H1 (cell line): ENCODE data around the gene IDUA. TPM values are rescaled to one million over a fixed set of nuclear protein-coding genes. Genes with fewer than 3 reads are reported as not detected.

ENCODE experiments used
- CTCF ChIA-PET: fragments of 300-600 bp; sonication (Branson Sonifier 250); formaldehyde crosslinking; loops from one replicate; lab custom pipeline; 2021; ENCODE audit not compliant: partially characterized antibody; lab: Charles Lee
- POLR2A ChIA-PET: fragments of 300-600 bp; sonication (Branson Sonifier 250); formaldehyde crosslinking; loops from one replicate; lab custom pipeline; 2021; ENCODE audit warnings: inconsistent platforms; ENCODE audit not compliant: partially characterized antibody; lab: Charles Lee
- DNase-seq, 2 experiments: peaks; one replicate each; pipeline versions ENCODE4 v3.0.0 to v3.0.0-alpha.2; 2010 to 2022; ENCODE audit warnings: low spot score in 2 of 2, low read depth in 1 of 2, mixed read lengths in 1 of 2
- FAIRE-seq: peaks from 2 replicates; lab custom pipeline; 2011; peaks lifted over from hg19 to GRCh38; lab: Jason Lieb, UNC
- H2AFZ ChIP-seq: 2 replicates; pipeline ENCODE4 v1.8.1; 2012; ENCODE audit warnings: low read length, inconsistent platforms
- H2AK5ac ChIP-seq: 2 replicates; pipeline ENCODE4 v1.6.1; 2013; ENCODE audit warnings: low read depth, low read length
- H2BK120ac ChIP-seq: replicated peaks from 2 replicates; pipeline ENCODE3; 2013; ENCODE audit warnings: low read depth, low read length, inconsistent platforms
- H2BK12ac ChIP-seq: 2 replicates; pipeline ENCODE4 v1.6.1; 2013; ENCODE audit warnings: low read depth, low read length
- H2BK15ac ChIP-seq: 2 replicates; pipeline ENCODE4 v1.6.1; 2013; ENCODE audit warnings: low read length
- H2BK20ac ChIP-seq: 2 replicates; pipeline ENCODE4 v1.6.1; 2013; ENCODE audit warnings: low read length
- H2BK5ac ChIP-seq: 2 replicates; pipeline ENCODE4 v1.6.1; 2013; ENCODE audit warnings: low read depth, low read length
- H3K14ac ChIP-seq: 2 replicates; pipeline ENCODE4 v1.6.1; 2013; ENCODE audit warnings: inconsistent platforms; ENCODE audit not compliant: insufficient read length
- H3K18ac ChIP-seq: 2 replicates; pipeline ENCODE4 v1.6.1; 2013; ENCODE audit warnings: low read length; ENCODE audit errors: extremely low read depth
- H3K23ac ChIP-seq: 2 replicates; pipeline ENCODE4 v1.6.1; 2013; ENCODE audit warnings: inconsistent platforms; ENCODE audit not compliant: insufficient read length
- H3K23me2 ChIP-seq: 2 replicates; pipeline ENCODE4 v1.6.1; 2013; ENCODE audit warnings: low read depth, low read length
- H3K27ac ChIP-seq: 2 replicates; pipeline ENCODE4 v1.6.1; 2011; ENCODE audit warnings: low read depth, low read length, inconsistent platforms
- H3K27me3 ChIP-seq, 4 experiments: replicated peaks in 1 of 4; 1 replicate in 1 of 4; 2 replicates in 3 of 4; pipeline versions ENCODE4 v1.6.1 to v1.8.1; 2011 to 2013; ENCODE audit warnings: low read length in 3 of 4, mild to moderate bottlenecking in 3 of 4, inconsistent platforms in 2 of 4, mixed read lengths in 2 of 4, moderate library complexity in 1 of 4; ENCODE audit not compliant: control insufficient read depth in 3 of 4, insufficient read depth in 3 of 4; ENCODE audit errors: extremely low read depth in 1 of 4
- H3K36me3 ChIP-seq, 4 experiments: 2 replicates each; pipeline versions ENCODE4 v1.6.1 to v1.8.1; 2011 to 2013; ENCODE audit warnings: mild to moderate bottlenecking in 4 of 4, low read length in 3 of 4, moderate library complexity in 2 of 4, control low read depth in 1 of 4, inconsistent platforms in 1 of 4; ENCODE audit not compliant: insufficient read depth in 4 of 4, control insufficient read depth in 2 of 4
- H3K4ac ChIP-seq: replicated peaks from 2 replicates; pipeline ENCODE3; 2013; ENCODE audit warnings: low read length, low read depth, mixed read lengths, inconsistent platforms; ENCODE audit not compliant: insufficient read length
- H3K4me1 ChIP-seq, 4 experiments: replicated peaks in 1 of 4; 1 replicate in 1 of 4; 2 replicates in 3 of 4; pipeline versions ENCODE4 v1.6.1 to v1.8.1; 2011 to 2013; ENCODE audit warnings: low read length in 3 of 4, inconsistent platforms in 2 of 4, mixed read lengths in 1 of 4; ENCODE audit not compliant: insufficient read depth in 4 of 4, control insufficient read depth in 3 of 4
- H3K4me2 ChIP-seq, 2 experiments: 2 replicates each; pipeline versions ENCODE4 v1.6.1 to v1.8.1; 2011 to 2013; ENCODE audit warnings: low read depth in 2 of 2, low read length in 2 of 2, control low read depth in 1 of 2, inconsistent platforms in 1 of 2, mild to moderate bottlenecking in 1 of 2; ENCODE audit not compliant: insufficient read depth in 1 of 2
- H3K4me3 ChIP-seq, 4 experiments: fragments of 200-600, 300-600 bp in 1 of 4; sonication (generic), shearing (Covaris generic), sonication (Bioruptor Twin) in 1 of 4; 2 replicates each; pipeline versions ENCODE4 v1.5.1 to v1.8.1; 2011 to 2016; ENCODE audit warnings: low read length in 4 of 4, low read depth in 3 of 4, control low read depth in 2 of 4, inconsistent platforms in 2 of 4, mild to moderate bottlenecking in 2 of 4, mixed read lengths in 1 of 4, moderate library complexity in 1 of 4; ENCODE audit not compliant: insufficient read depth in 2 of 4; ENCODE audit errors: extremely low read depth in 1 of 4
- H3K56ac ChIP-seq: replicated peaks from 2 replicates; pipeline ENCODE3; 2013; ENCODE audit warnings: low read depth, mild to moderate bottlenecking, mixed read lengths, low read length, inconsistent platforms; ENCODE audit not compliant: insufficient read length
- H3K79me1 ChIP-seq: 2 replicates; pipeline ENCODE4 v1.6.1; 2013; ENCODE audit warnings: low read depth, low read length, control low read depth
- H3K79me2 ChIP-seq, 2 experiments: 2 replicates each; pipeline versions ENCODE4 v1.6.1 to v1.8.1; 2012 to 2013; ENCODE audit warnings: low read length in 2 of 2, mild to moderate bottlenecking in 2 of 2, inconsistent platforms in 1 of 2; ENCODE audit not compliant: insufficient read depth in 2 of 2, control insufficient read depth in 1 of 2
- H3K9ac ChIP-seq, 4 experiments: replicated peaks in 1 of 4; 1 replicate in 1 of 4; 2 replicates in 3 of 4; pipeline versions ENCODE4 v1.6.1 to v1.8.1; 2011 to 2013; ENCODE audit warnings: low read depth in 3 of 4, low read length in 3 of 4, control low read depth in 2 of 4, mild to moderate bottlenecking in 2 of 4, moderate library complexity in 2 of 4, inconsistent platforms in 1 of 4; ENCODE audit errors: extremely low read depth in 1 of 4
- H3K9me3 ChIP-seq, 2 experiments: 2 replicates each; pipeline versions ENCODE4 v1.6.1 to v1.8.1; 2012 to 2013; ENCODE audit warnings: mild to moderate bottlenecking in 2 of 2, moderate library complexity in 2 of 2, control low read depth in 1 of 2, inconsistent platforms in 1 of 2, low read depth in 1 of 2, low read length in 1 of 2, mixed read lengths in 1 of 2; ENCODE audit not compliant: insufficient read depth in 2 of 2
- H4K20me1 ChIP-seq, 2 experiments: replicated peaks in 1 of 2; 2 replicates each; pipeline versions ENCODE3 to v1.8.1; 2011 to 2013; ENCODE audit warnings: inconsistent platforms in 2 of 2, low read length in 2 of 2, mild to moderate bottlenecking in 1 of 2; ENCODE audit not compliant: insufficient read depth in 2 of 2, control insufficient read depth in 1 of 2
- H4K5ac ChIP-seq: 2 replicates; pipeline ENCODE4 v1.6.1; 2013; ENCODE audit warnings: low read length, low read depth, mixed read lengths, inconsistent platforms; ENCODE audit not compliant: insufficient read length
- H4K8ac ChIP-seq: 2 replicates; pipeline ENCODE4 v1.8.0; 2013; ENCODE audit warnings: mild to moderate bottlenecking, moderate library complexity, low read length, inconsistent platforms; ENCODE audit not compliant: insufficient read depth; ENCODE audit errors: extremely low read depth
- H4K91ac ChIP-seq: replicated peaks from 2 replicates; pipeline ENCODE3; 2013; ENCODE audit warnings: low read length, mixed read lengths, inconsistent platforms; ENCODE audit not compliant: insufficient read length
- BRCA1 ChIP-seq: IDR thresholded peaks from 2 replicates; pipeline ENCODE4 v1.6.1; 2012; ENCODE audit warnings: low read depth, low read length, improper control_type of control experiment
- EGR1 ChIP-seq: IDR thresholded peaks from 2 replicates; pipeline ENCODE4 v1.6.1; 2011; ENCODE audit warnings: low read depth, low read length, borderline replicate concordance
- MAX ChIP-seq: IDR thresholded peaks from 2 replicates; pipeline ENCODE4 v1.6.1; 2012; ENCODE audit warnings: inconsistent platforms
- NRF1 ChIP-seq: IDR thresholded peaks from 2 replicates; pipeline ENCODE4 v1.6.1; 2011; ENCODE audit warnings: mild to moderate bottlenecking, low read depth, low read length, improper control_type of control experiment
- RBBP5 ChIP-seq: IDR thresholded peaks from 2 replicates; pipeline ENCODE4 v1.7.1; 2012; ENCODE audit warnings: low read depth, mild to moderate bottlenecking, inconsistent platforms, low read length, moderate library complexity, borderline replicate concordance
- RXRA ChIP-seq: IDR thresholded peaks from 2 replicates; pipeline ENCODE4 v1.6.1; 2011; ENCODE audit warnings: low read depth, mild to moderate bottlenecking, low read length, moderate library complexity; ENCODE audit not compliant: insufficient read depth
- SAP30 ChIP-seq: fragments of 300-600 bp; sonication (generic); IDR thresholded peaks from 2 replicates; pipeline ENCODE4 v1.7.1; 2012; ENCODE audit warnings: low read length, moderate library complexity, mild to moderate bottlenecking, inconsistent platforms; ENCODE audit not compliant: insufficient read depth, insufficient replicate concordance
- SIN3A ChIP-seq, 2 experiments: IDR thresholded peaks in 1 of 2; conservative IDR thresholded peaks in 1 of 2; 2 replicates each; pipeline ENCODE4 v1.6.1; 2011 to 2012; ENCODE audit warnings: low read length in 2 of 2, improper control_type of control experiment in 1 of 2, low read depth in 1 of 2, mild to moderate bottlenecking in 1 of 2
- SIRT6 ChIP-seq: IDR thresholded peaks from one replicate; pipeline ENCODE4 v1.7.1; 2012; ENCODE audit warnings: low read length, inconsistent platforms
- SRF ChIP-seq: IDR thresholded peaks from 2 replicates; pipeline ENCODE4 v1.6.1; 2011; ENCODE audit warnings: mild to moderate bottlenecking, low read depth, low read length, moderate library complexity
- WGBS, 2 experiments: shearing (Covaris generic) in 1 of 2; methylation state at CpG; one replicate each; pipeline versions ENCODE4 v1.1.6 to v1.1.7; 2013 to 2015; ENCODE audit warnings: low lambda C conversion rate in 2 of 2, mixed read lengths in 2 of 2, inconsistent platforms in 1 of 2, low coverage in 1 of 2, missing lambda C conversion rate in 1 of 2; ENCODE audit not compliant: insufficient replicate concordance in 2 of 2, insufficient coverage in 1 of 2, insufficient read length in 1 of 2; ENCODE audit errors: extremely low coverage in 1 of 2, missing lambda C conversion rate in 1 of 2; 5-methylcytosine and 5-hydroxymethylcytosine counted together
- polyA plus RNA-seq, 7 experiments: library from polyadenylated mRNA; depleted of rRNA in 3 of 7; stranded (reverse) in 5 of 7; unstranded in 2 of 7; fragments of >200 nt in 5 of 7; fragments of 200-250 nt in 2 of 7; gene quantifications; 1 replicate in 5 of 7; 2 replicates in 1 of 7; 4 replicates in 1 of 7; pipeline versions ENCODE4 v1.2.1 to v1.2.3, GENCODE V29; 2011 to 2013; ENCODE audit warnings: missing spikeins in 2 of 7, mixed read lengths in 2 of 7
- total RNA-seq: library from RNA; stranded (reverse); fragmentation: NEBNext Ultra II Directional; extraction: Animal tissue kit (Norgen Biotek cat#: 25700); gene quantifications from 2 replicates; pipeline ENCODE4 v1.2.1, GENCODE V29; 2021

The IDUA gene
- total and polyA plus RNA-seq, 2 of the 8 experiments (the other 6 are each of a cell fraction or from before 2014, with no cell fraction given) = 2.8 to 4.8 TPM

GRCh38 chr4:1045193-1045594 is 58.4 kb downstream of the IDUA start:
- Histone ChIP-seq H3K23me2 (peaks cover 14% of the 10 kb centered on the region), H2BK15ac (peak overlapping the region; percentile 81; the same call in 1 of the 2 replicates), H3K79me2 (no peaks in the 10 kb centered on the region), H2BK5ac (0 out of 2 replicates have a peak overlapping the region, but pooled peaks have one; percentile 63), H3K4me3 (no peak overlapping the region), H3K4me2 (no peak overlapping the region), H2BK12ac (peak overlapping the region; percentile 92; the same call in 1 of the 2 replicates), H4K8ac (no peak overlapping the region), H3K27ac (no peak overlapping the region), H2AFZ (no peak overlapping the region), H3K23ac (no peak overlapping the region), H4K5ac (no peak overlapping the region), H3K4me1 (peaks cover 0 to 15% (median 12%) of the 10 kb centered on the region in 4 experiments; a peak in 6 of 7 replicates), H3K27me3 (peaks cover 0 to 8% (median 6%) of the 10 kb centered on the region in 4 experiments; a peak in 3 of 7 replicates), H3K9ac (no peak overlapping the region), H3K14ac (no peak overlapping the region), H3K36me3 (no peaks in the 10 kb centered on the region), H3K79me1 (no peaks in the 10 kb centered on the region), H2AK5ac (peak overlapping the region; percentile 90), H2BK20ac (peak overlapping the region; percentile 80; the same call in 1 of the 2 replicates), H4K20me1 (peaks cover 0 to 2% of the 10 kb centered on the region in 2 experiments), H3K4ac (peak overlapping the region; percentile 38), H3K18ac (no peak overlapping the region; the same call in 1 of the 2 replicates), H2BK120ac (no peak overlapping the region), H3K9me3 (no peaks in the 10 kb centered on the region), H4K91ac (peak overlapping the region; percentile 55), H3K56ac (no peak overlapping the region)
- POLR2A ChIA-PET = interaction anchor here (1.3 kb wide), 1 partner anchor 11 kb away, joined by 5 read pairs; no protein-coding TSS in a partner anchor
- TF ChIP-seq SIRT6 (no peak), SRF (no peak), BRCA1 (no peak), SAP30 (no peak), MAX (no peak), NRF1 (no peak), RXRA (no peak), SIN3A (conservative IDR thresholded peaks at IDR 0.05 in 1 of 2, IDR thresholded peaks at IDR 0.05 in 1 of 2; ENCODE audit: low read depth in 1 of 2, low read length in 2 of 2) (no peak), RBBP5 (no peak), EGR1 (no peak)
- FAIRE-seq (no peak), DNase-seq (no peak)
- 91% methylated on average over 14 of the region's 14 CpGs; no CpG with 5 or more reads in 1 of the 2 experiments for WGBS, 2 experiments
- CTCF ChIA-PET = interaction anchor here (1.1 kb wide), 1 partner anchor 12 kb away, joined by 4 read pairs; no protein-coding TSS in a partner anchor
